Suppressor macrophage treated with lipopolysaccharide for 1 hour (primary cell): ENCODE results near the gene PCDHA4.
"Not testable (repeated sequence)": the region's sequence is repeated elsewhere in the genome, so short reads cannot be mapped to it uniquely, and the experiment has no call there.

Experiments used
- DNase-seq, 3 donors: peaks; one replicate each; pipeline ENCODE4 v3.0.0-alpha.2; 2020 to 2022

The PCDHA4 gene

DNA sequence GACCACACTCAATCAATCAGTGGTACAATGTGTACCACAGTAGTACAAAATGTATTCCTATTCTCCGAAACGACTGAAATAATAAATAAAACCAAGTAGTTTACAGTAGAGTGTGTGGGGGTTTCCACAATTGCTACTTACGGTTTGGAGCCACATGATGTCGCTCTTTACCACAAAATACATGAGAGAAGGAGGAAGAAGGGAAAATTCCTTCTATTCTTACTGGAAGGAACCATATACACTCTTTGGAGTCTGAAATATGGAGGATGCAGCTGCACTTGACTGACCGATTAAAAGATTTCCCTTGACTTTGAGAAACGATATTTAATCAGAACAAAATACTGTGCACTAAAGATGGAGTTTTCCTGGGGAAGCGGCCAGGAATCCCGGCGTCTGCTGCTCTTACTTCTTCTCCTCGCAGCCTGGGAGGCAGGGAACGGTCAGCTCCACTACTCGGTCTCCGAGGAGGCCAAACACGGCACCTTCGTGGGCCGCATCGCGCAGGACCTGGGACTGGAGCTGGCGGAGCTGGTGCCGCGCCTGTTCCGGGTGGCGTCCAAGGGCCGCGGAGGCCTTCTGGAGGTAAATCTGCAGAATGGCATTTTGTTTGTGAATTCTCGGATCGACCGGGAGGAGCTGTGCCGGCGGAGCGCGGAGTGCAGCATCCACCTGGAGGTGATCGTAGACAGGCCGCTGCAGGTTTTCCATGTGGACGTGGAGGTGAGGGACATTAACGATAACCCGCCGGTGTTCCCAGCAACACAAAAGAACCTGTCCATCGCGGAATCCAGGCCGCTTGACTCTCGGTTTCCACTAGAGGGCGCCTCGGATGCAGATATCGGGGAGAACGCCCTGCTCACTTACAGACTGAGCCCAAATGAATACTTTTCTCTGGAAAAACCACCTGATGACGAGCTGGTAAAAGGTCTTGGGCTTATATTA, at the start of gene PCDHA4:
Gene PCDHA4, plus strand, starts transcription at position 235 of the 942 bp plus-strand sequence.
- DNase-seq: peak in 1 of 3 donors; percentile 23

DNA sequence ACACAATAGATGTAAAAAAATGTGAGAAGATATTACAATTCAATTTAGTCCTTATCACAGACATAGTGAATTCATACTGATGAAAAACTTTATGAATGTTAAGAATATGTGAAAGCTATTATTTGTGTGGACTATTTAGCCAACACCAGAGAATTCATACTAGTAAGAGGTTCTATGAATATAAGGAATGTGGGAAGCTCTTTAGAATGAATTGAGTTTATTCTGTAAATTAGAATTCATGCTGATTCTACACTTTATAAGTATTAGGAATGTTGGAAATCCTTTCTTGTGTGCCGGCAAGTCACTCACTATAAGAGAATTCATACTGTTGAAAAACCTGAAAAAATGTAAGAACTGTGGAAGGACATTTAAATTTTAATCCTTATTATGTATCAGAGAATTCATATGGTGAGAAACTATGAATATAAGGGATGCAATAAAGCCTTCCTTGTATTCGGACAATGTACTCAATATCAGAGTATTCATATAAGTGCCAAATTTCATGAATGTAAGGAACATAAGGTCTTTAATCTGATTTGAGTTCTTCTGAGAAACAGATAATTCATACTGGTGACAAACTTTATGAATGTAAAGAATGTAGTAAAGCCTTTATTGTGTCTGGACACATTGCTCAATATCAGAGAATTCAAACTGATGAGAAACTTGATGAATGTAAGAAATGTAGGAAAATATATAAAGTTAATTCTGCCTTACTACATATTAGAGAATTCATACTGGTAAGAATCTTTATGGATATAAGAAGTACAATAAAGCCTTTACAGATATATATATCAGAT, 42.5 kb upstream of the PCDHA4 start:
- peak in 1 of 3 donors; percentile 2 for DNase-seq

DNA sequence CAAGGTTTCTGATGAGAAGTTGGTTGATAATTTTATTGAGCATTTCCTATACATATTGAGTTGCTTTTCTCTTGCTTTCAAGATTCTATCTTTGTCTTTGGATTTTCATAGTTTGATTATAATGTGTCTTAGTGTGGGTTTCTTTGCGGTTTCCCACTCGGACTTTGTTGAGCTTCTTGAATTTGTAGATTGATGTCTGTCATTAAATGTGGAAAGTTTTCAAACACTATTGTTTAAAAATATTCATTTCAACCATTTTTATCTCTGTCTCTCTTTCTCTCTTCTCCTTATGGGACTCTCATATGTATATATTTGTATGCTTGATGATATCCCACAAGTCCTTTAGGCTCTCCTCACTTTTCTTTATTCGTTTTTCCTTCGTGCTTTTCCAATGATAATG, 39.4 kb upstream of the PCDHA4 start:
- no peak for DNase-seq

DNA sequence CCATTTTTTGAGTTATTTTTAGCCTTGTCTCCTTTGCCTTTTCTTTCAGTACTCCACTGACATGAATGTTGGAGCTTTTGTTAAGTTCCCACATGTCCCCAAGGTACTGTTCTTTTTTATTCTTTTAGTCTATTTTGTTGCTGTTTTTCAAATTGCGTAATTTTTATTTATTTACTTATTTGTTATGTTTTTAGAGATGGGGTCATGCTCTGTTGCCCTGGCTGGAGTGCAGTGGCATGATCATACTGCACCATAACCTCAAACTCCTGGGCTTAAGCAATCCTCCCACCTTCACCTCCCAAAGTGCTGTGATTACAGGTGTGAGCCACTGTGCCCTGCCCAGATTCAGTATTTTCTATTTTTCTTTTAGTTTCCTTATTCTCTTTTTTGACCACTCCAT, 26.4 kb upstream of the PCDHA4 start:
- no peak for DNase-seq

DNA sequence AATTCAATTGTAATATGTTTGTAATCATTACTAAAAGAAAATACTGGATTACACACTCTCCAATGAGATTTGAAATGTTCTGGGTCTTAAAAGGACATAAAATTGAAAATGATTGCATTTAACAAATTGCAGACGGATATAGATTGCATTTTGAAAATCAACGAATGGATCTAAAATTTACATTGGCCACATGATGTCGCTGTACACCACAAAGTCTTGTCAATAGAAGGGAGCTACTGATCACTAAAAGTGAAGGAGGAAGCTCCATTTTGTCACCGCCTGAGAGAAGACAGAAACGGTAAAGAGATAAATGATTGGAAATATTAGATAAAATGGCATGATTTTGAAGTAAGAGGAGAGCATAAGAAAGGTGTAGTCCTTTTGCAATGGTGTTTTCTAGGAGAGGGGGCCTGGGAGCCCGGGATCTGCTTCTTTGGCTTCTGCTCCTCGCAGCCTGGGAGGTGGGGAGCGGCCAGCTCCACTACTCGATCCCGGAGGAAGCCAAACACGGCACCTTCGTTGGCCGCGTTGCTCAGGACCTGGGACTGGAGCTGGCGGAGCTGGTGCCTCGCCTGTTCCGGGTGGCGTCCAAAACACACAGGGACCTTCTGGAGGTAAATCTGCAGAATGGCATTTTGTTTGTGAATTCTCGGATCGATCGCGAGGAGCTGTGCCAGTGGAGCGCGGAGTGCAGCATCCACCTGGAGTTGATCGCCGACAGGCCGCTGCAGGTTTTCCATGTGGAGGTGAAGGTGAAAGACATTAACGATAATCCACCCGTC, 20.8 kb upstream of the PCDHA4 start, which contains the start of gene PCDHA1:
Gene PCDHA1, plus strand, starts transcription at position 236 of the 782 bp plus-strand sequence.
- DNase-seq: peak in 1 of 3 donors; percentile 5

DNA sequence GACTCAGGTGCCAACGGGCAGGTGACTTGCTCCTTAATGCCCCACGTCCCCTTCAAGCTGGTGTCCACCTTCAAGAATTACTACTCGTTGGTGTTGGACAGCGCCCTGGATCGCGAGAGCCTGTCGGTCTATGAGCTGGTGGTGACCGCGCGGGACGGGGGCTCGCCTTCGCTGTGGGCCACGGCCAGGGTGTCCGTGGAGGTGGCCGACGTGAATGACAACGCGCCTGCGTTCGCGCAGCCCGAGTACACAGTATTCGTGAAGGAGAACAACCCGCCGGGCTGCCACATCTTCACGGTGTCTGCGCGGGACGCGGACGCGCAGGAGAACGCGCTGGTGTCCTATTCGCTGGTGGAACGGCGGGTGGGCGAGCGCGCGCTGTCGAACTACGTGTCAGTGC, 19.4 kb upstream of the PCDHA4 start:
- not testable (repeated sequence) for DNase-seq

DNA sequence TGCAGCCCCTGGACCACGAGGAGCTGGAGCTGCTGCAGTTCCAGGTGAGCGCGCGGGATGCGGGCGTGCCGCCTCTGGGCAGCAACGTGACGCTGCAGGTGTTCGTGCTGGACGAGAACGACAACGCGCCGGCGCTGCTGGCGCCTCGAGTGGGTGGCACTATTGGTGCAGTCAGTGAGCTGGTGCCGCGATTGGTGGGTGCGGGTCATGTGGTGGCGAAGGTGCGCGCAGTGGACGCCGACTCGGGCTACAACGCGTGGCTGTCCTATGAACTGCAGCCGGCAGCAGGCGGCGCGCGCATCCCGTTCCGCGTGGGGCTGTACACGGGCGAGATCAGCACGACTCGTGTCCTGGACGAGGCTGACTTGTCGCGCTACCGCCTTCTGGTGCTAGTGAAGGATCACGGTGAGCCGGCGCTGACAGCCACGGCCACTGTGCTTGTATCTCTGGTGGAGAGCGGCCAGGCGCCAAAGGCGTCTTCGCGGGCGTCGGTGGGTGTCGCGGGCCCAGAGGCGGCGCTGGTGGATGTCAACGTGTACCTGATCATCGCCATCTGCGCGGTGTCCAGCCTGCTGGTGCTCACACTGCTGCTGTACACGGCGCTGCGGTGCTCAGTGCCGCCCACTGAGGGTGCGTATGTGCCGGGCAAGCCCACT, 18.9 kb upstream of the PCDHA4 start:
- DNase-seq: not testable (repeated sequence)

DNA sequence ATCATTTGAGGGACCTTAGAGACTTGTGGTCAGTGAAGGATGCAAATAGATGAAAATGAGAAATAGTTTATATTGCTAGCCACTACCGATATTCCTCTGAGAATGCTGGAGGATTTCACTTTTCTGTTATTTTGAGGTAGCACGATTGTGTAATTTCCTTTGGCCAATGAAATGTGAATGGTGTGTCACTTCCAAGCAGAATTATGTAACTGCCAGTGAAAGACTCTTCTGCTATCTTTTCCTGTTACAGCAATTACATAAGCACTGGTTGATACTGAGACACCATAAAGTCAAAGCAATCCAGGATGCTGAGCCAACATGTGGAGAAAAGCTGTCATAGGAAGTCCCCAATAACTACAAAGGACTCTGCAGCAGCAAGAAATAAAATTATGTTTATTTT, 15.8 kb upstream of the PCDHA4 start:
- peak in 1 of 3 donors; percentile 2 for DNase-seq

DNA sequence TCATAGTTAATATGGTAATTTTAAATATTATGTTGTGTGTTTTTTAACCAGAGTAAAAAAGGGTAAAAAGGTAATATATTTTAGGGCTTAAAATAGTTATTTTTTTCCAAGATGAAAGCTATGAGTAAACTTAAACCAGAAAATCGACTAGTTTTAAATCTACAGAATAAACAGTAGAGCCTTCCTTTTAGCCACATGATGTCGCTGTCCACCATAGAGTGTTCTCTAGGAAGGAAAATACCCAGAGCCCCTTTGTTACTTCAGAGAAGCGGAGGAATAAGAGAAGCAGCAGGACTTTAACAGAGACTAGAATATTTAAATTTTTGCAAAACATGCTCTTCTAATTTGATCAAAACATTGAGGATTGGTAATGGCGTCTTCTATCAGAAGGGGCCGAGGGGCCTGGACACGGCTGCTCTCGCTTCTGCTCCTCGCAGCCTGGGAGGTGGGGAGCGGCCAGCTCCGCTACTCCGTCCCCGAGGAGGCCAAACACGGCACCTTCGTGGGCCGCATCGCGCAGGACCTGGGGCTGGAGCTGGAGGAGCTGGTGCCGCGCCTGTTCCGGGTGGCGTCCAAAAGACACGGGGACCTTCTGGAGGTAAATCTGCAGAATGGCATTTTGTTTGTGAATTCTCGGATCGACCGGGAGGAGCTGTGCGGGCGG, 12.1 kb upstream of the PCDHA4 start, which contains the start of gene PCDHA2:
Gene PCDHA2, plus strand, starts transcription at position 258 of the 664 bp plus-strand sequence.
- no peak for DNase-seq

DNA sequence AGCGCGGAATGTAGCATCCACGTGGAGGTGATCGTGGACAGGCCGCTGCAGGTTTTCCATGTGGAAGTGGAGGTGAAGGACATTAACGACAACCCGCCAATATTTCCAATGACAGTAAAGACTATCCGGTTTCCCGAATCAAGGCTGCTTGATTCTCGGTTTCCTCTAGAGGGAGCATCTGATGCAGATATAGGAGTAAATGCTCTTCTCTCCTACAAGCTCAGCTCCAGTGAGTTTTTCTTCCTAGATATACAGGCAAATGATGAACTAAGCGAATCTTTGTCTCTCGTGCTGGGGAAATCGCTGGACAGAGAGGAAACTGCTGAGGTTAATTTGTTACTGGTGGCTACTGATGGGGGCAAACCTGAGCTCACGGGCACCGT, 11.6 kb upstream of the PCDHA4 start:
- no peak for DNase-seq

DNA sequence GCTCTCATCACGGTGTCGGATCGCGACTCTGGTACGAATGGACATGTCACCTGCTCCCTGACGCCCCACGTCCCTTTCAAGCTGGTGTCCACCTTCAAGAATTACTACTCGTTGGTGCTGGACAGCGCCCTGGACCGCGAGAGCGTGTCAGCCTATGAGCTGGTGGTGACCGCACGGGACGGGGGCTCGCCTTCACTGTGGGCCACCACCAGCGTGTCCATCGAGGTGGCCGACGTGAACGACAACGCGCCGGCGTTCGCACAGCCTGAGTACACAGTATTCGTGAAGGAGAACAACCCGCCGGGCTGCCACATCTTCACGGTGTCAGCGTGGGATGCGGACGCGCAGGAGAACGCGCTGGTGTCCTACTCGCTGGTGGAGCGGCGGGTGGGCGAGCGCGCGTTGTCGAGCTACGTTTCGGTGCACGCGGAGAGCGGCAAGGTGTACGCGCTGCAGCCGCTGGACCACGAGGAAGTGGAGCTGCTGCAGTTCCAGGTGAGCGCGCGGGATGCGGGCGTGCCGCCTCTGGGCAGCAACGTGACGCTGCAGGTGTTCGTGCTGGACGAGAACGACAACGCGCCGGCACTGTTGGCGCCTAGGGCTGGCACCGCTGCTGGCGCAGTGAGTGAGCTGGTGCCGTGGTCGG, 10.7 kb upstream of the PCDHA4 start:
- DNase-seq: not testable (repeated sequence)

DNA sequence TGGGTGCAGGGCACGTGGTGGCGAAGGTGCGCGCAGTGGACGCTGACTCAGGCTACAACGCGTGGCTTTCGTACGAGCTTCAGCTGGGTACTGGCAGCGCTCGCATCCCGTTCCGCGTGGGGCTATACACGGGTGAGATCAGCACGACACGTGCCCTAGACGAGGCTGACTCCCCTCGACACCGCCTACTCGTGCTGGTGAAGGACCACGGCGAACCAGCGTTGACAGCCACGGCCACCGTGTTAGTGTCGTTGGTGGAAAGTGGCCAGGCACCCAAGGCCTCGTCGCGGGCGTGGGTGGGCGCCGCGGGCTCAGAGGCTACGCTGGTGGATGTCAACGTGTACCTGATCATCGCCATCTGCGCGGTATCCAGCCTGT, 10.2 kb upstream of the PCDHA4 start:
- DNase-seq: no peak

DNA sequence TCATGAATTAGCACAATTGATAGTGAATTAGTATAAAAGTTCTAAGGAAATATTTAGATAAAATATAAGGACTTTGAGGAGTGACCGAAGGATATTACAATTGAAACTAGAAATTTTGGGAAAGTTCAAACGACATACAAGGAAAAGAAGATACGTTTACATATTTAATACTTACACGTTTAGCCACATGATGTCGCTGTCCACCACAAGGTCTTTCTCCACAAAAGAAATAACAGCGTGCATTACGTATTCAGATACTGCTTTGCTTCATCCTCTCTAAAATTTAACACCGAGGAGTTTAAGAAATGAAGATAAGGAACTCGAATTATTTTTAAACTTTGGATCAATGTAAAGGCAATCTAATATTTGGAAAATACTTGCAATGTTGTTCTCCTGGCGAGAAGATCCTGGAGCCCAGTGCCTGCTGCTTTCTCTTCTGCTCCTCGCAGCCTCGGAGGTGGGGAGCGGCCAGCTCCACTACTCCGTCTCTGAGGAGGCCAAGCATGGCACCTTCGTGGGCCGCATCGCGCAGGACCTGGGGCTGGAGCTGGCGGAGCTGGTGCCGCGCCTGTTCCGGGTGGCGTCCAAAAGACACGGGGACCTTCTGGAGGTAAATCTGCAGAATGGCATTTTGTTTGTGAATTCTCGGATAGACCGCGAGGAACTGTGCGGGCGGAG, 5.9 kb upstream of the PCDHA4 start, which contains the start of gene PCDHA3:
Gene PCDHA3, plus strand, starts transcription at position 242 of the 678 bp plus-strand sequence.
- peak in 1 of 3 donors; percentile 5 for DNase-seq

DNA sequence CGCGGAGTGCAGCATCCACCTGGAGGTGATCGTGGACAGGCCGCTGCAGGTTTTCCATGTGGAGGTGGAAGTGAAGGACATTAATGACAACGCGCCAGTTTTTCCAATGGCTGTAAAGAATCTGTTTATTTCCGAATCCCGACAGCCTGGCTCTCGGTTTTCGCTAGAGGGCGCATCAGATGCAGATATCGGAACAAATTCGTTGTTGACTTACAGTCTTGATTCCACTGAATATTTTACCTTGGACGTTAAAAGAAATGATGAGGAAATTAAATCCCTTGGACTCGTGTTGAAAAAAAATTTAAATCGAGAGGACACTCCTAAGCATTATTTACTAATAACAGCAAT, 5.4 kb upstream of the PCDHA4 start:
- peak in 1 of 3 donors; percentile 2 for DNase-seq

DNA sequence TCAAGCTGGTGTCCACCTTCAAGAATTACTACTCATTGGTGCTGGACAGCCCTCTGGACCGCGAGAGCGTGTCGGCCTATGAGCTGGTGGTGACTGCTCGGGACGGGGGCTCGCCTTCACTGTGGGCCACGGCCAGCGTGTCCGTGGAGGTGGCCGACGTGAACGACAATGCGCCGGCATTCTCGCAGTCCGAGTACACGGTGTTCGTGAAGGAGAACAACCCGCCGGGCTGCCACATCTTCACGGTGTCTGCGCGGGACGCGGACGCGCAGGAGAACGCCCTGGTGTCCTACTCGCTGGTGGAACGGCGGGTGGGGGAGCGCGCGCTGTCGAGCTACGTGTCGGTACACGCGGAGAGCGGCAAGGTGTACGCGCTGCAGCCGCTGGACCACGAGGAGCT, 4.5 kb upstream of the PCDHA4 start:
- not testable (repeated sequence) for DNase-seq

DNA sequence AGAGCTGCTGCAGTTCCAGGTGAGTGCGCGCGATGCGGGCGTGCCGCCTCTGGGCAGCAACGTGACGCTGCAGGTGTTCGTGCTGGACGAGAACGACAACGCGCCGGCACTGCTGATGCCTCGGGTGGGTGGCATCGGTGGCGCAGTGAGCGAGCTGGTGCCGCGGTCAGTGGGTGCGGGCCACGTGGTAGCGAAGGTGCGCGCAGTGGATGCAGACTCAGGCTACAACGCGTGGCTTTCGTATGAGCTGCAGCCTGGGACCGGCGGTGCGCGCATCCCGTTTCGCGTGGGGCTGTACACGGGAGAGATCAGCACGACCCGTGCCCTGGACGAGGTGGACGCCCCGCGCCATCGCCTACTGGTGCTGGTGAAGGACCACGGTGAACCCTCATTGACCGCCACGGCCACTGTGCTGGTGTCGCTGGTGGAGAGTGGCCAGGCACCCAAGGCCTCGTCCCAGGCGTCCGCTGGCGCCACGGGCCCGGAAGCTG, 4.0 kb upstream of the PCDHA4 start:
- DNase-seq: no peak

DNA sequence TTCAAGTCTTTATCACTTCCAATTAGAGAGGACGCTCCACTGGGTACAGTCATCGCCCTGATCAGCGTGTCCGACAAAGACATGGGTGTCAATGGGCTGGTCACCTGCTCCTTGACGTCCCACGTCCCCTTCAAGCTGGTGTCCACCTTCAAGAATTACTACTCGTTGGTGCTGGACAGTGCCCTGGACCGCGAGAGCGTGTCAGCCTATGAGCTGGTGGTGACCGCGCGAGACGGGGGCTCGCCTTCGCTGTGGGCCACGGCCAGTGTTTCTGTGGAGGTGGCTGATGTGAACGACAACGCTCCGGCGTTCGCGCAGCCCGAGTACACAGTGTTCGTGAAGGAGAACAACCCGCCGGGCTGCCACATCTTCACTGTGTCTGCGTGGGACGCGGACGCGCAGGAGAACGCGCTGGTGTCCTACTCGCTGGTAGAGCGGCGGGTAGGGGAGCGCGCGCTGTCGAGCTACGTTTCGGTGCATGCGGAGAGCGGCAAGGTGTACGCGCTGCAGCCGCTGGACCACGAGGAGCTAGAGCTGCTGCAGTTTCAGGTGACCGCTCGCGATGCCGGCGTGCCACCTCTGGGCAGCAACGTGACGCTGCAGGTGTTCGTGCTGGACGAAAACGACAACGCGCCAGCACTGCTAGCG, 1.5 kb downstream of the PCDHA4 start:
- DNase-seq: not testable (repeated sequence)

DNA sequence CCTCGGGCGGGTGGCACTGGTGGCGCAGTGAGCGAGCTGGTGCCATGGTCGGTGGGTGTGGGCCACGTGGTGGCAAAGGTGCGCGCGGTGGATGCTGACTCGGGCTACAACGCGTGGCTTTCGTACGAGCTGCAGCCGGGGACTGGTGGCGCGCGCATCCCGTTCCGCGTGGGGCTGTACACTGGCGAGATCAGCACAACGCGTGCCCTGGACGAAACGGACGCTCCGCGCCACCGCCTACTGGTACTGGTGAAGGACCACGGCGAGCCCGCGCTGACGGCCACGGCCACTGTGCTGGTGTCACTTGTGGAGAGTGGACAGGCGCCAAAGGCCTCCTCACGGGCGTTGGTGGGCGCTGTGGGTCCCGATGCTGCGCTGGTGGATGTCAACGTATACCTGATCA, 2.0 kb downstream of the PCDHA4 start:
- no peak for DNase-seq

DNA sequence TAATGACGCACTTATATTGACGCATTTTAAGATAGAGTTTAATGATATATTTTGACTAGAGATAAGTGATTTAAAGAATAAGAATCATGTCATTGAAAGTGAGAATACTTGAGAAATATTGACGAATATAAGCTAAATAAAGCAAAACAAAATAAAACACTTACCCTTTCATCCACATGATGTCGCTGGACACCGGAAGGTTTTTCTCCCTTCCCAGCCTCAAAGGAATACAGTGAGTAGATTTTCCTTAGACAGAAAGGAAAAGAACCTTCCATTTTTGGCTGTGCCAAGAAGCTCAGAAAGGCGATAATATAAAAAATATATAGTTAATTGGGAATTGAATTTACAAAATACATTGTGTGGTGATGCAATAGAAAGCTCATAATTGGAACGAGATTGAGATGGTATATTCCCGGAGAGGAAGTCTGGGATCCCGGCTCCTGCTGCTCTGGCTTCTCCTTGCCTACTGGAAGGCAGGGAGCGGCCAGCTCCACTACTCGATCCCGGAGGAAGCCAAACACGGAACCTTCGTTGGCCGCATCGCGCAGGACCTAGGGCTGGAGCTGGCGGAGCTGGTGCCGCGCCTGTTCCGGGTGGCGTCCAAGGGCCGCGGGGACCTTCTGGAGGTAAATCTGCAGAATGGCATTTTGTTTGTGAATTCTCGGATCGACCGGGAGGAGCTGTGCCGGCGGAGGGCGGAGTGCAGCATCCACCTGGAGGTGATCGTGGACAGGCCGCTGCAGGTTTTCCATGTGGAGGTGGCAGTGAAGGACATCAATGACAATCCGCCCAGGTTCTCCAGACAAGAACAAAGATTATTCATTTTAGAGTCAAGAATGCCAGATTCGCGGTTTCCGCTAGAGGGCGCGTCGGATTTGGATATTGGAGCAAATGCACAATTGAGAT, 14.8 kb downstream of the PCDHA4 start, which contains the start of gene PCDHA5:
Gene PCDHA5, plus strand, starts transcription at position 239 of the 906 bp plus-strand sequence.
- peak; percentile 20 to 34 (median 33) for DNase-seq
